HEK293T (cell line): ENCODE data around the gene AGBL4.
"Not testable (repeated sequence)": the region's sequence is repeated elsewhere in the genome, so short reads cannot be mapped to it uniquely, and the experiment has no call there.

ENCODE experiments used
- ARNT ChIP-seq: fragments of 450-650 bp; IDR thresholded peaks from 2 replicates; pipeline ENCODE4 v1.6.1; 2017; ENCODE audit warnings: mild to moderate bottlenecking
- BHLHE40 ChIP-seq: fragments of 450-650 bp; IDR thresholded peaks from 2 replicates; pipeline ENCODE4 v1.6.1; 2016; ENCODE audit warnings: mild to moderate bottlenecking, moderate library complexity, borderline replicate concordance
- CTBP1 ChIP-seq: fragments of 450-650 bp; IDR thresholded peaks from 2 replicates; pipeline ENCODE4 v1.6.1; 2016; ENCODE audit warnings: borderline replicate concordance
- ELF4 ChIP-seq: fragments of 450-650 bp; IDR thresholded peaks from 2 replicates; pipeline ENCODE4 v1.6.1; 2017; ENCODE audit warnings: antibody characterized with exemption
- FOXA1 ChIP-seq: fragments of 450-650 bp; IDR thresholded peaks from 2 replicates; pipeline ENCODE4 v1.6.1; 2016; ENCODE audit warnings: mild to moderate bottlenecking
- FOXK2 ChIP-seq: fragments of 450-650 bp; IDR thresholded peaks from 2 replicates; pipeline ENCODE4 v1.6.1; 2016; ENCODE audit warnings: mild to moderate bottlenecking
- FOXM1 ChIP-seq: fragments of 450-650 bp; IDR thresholded peaks from 2 replicates; pipeline ENCODE4 v1.6.1; 2017; ENCODE audit warnings: mild to moderate bottlenecking, borderline replicate concordance
- HDGF ChIP-seq: fragments of 450-650 bp; IDR thresholded peaks from 2 replicates; pipeline ENCODE4 v1.6.1; 2017; ENCODE audit warnings: antibody characterized with exemption, borderline replicate concordance
- L3MBTL2 ChIP-seq: fragments of 450-650 bp; conservative IDR thresholded peaks from 2 replicates; pipeline ENCODE4 v1.6.1; 2016; ENCODE audit warnings: mild to moderate bottlenecking
- LEF1 ChIP-seq: fragments of 450-650 bp; IDR thresholded peaks from 2 replicates; pipeline ENCODE4 v1.6.1; 2017; ENCODE audit warnings: mild to moderate bottlenecking, borderline replicate concordance
- PKNOX1 ChIP-seq: fragments of 450-650 bp; IDR thresholded peaks from 2 replicates; pipeline ENCODE4 v1.6.1; 2016
- SP1 ChIP-seq: fragments of 450-650 bp; IDR thresholded peaks from 2 replicates; pipeline ENCODE4 v1.6.1; 2017
- SUZ12 ChIP-seq: fragments of 450-650 bp; IDR thresholded peaks from 2 replicates; pipeline ENCODE4 v1.6.1; 2016; ENCODE audit warnings: mild to moderate bottlenecking
- TARDBP ChIP-seq: fragments of 450-650 bp; IDR thresholded peaks from 2 replicates; pipeline ENCODE4 v1.6.1; 2016

GRCh38 chr1:49738118-49738517 is 285.6 kb downstream of the AGBL4 start:
- not testable (repeated sequence) for TF ChIP-seq CTBP1, BHLHE40, SP1, FOXA1, SUZ12, TARDBP, LEF1, ELF4, PKNOX1, HDGF, FOXK2, ARNT, FOXM1, L3MBTL2
